Measurements from ENCODE around the gene HBA1.

DNA sequence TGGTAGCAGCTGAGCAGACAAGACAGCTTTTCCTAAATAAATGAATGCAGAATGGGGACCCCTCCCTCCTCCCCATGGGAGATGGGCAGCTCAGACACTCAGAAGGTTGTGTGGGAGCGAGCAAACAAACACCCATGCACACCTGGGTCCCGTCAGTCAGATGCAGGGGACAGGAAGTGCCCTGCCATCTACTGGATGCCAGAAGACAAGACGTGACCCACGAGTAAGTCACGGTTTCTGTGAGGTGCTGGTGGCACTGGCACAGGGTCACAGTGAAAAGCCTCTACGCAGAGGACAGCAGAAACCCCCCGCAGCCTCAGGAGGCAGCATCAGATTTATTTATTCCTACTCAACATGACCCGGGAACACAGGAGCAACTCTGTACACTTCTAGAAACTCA is 12.2 kb downstream of the HBA1 start:
- TF ChIP-seq ZFP3 (CRISPR knock-in tag; IDR thresholded peaks at IDR 0.05) = no peak
- TF ChIP-seq, protein P1, sequence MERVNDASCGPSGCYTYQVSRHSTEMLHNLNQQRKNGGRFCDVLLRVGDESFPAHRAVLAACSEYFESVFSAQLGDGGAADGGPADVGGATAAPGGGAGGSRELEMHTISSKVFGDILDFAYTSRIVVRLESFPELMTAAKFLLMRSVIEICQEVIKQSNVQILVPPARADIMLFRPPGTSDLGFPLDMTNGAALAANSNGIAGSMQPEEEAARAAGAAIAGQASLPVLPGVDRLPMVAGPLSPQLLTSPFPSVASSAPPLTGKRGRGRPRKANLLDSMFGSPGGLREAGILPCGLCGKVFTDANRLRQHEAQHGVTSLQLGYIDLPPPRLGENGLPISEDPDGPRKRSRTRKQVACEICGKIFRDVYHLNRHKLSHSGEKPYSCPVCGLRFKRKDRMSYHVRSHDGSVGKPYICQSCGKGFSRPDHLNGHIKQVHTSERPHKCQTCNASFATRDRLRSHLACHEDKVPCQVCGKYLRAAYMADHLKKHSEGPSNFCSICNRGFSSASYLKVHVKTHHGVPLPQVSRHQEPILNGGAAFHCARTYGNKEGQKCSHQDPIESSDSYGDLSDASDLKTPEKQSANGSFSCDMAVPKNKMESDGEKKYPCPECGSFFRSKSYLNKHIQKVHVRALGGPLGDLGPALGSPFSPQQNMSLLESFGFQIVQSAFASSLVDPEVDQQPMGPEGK (CRISPR knock-in tag; IDR thresholded peaks at IDR 0.05; ENCODE audit: borderline replicate concordance) = no peak
- TF ChIP-seq, protein P2, sequence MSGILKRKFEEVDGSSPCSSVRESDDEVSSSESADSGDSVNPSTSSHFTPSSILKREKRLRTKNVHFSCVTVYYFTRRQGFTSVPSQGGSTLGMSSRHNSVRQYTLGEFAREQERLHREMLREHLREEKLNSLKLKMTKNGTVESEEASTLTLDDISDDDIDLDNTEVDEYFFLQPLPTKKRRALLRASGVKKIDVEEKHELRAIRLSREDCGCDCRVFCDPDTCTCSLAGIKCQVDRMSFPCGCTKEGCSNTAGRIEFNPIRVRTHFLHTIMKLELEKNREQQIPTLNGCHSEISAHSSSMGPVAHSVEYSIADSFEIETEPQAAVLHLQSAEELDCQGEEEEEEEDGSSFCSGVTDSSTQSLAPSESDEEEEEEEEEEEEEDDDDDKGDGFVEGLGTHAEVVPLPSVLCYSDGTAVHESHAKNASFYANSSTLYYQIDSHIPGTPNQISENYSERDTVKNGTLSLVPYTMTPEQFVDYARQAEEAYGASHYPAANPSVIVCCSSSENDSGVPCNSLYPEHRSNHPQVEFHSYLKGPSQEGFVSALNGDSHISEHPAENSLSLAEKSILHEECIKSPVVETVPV (CRISPR knock-in tag; IDR thresholded peaks at IDR 0.05) = no peak
- no peak for TF ChIP-seq SNAI2 (CRISPR knock-in tag; IDR thresholded peaks at IDR 0.05)
- TF ChIP-seq TOX (CRISPR knock-in tag; IDR thresholded peaks at IDR 0.05; ENCODE audit: borderline replicate concordance) = no peak
